B cell (primary cell): ENCODE data around the gene CCIN. TPM values are rescaled to one million over a fixed set of nuclear protein-coding genes. Genes with fewer than 3 reads are reported as not detected.

Experiments used
- ATAC-seq: fragments of 200-7000 bp; cut with Tn5 transposase; one replicate; pipeline ENCODE4 v1.10.0; 2021; ENCODE audit warnings: low read depth, mild to moderate bottlenecking, moderate number of reproducible peaks, moderate library complexity
- CTCF ChIA-PET: fragments of 350-600 bp; sonication (Branson Sonifier 250); formaldehyde crosslinking; loops from one replicate; lab custom pipeline; 2021; ENCODE audit warnings: antibody characterized with exemption, inconsistent platforms; lab: Charles Lee
- POLR2A ChIA-PET: fragments of 350-600 bp; sonication (Branson Sonifier 250); formaldehyde crosslinking; loops from one replicate; lab custom pipeline; 2021; ENCODE audit warnings: antibody characterized with exemption; lab: Charles Lee
- DNase-seq: peaks from one replicate; pipeline ENCODE4 v3.0.0; 2013
- H2AFZ ChIP-seq: 2 replicates; pipeline ENCODE4 v1.6.1; 2012; ENCODE audit warnings: mild to moderate bottlenecking, low read depth, low read length; ENCODE audit not compliant: insufficient read depth, poor library complexity, severe bottlenecking
- H3K27ac ChIP-seq, 2 donors: 1 replicate in 1 of 2; 2 replicates in 1 of 2; pipeline ENCODE4 v1.5.1; 2012 to 2013; ENCODE audit warnings: low read length in 2 of 2, mild to moderate bottlenecking in 2 of 2, moderate library complexity in 1 of 2
- H3K27me3 ChIP-seq, 4 experiments: fragments of 200-600 bp in 1 of 4; sonication (generic) in 1 of 4; replicated peaks in 1 of 4; 1 replicate in 2 of 4; 2 replicates in 2 of 4; pipeline versions ENCODE4 v1.6.1 to v1.7.0; 2013 to 2016; ENCODE audit warnings: low read length in 3 of 4, mild to moderate bottlenecking in 2 of 4, mixed read lengths in 1 of 4, moderate library complexity in 1 of 4; ENCODE audit not compliant: insufficient read depth in 4 of 4, control insufficient read depth in 3 of 4; ENCODE audit errors: control extremely low read depth in 1 of 4
- H3K36me3 ChIP-seq, 2 experiments: replicated peaks in 1 of 2; 1 replicate in 1 of 2; 2 replicates in 1 of 2; pipeline versions ENCODE4 v1.6.1 to v1.7.1; 2013; ENCODE audit warnings: low read length in 1 of 2; ENCODE audit not compliant: insufficient read depth in 2 of 2, control insufficient read depth in 1 of 2; ENCODE audit errors: control extremely low read depth in 1 of 2, extremely low read depth in 1 of 2
- H3K4me1 ChIP-seq, 2 donors: fragments of 200-600 bp in 1 of 2; sonication (generic) in 1 of 2; 1 replicate in 1 of 2; 2 replicates in 1 of 2; pipeline versions ENCODE4 v1.5.1 to v1.6.1; 2013 to 2017; ENCODE audit warnings: low read length in 2 of 2; ENCODE audit not compliant: control insufficient read depth in 2 of 2, insufficient read depth in 2 of 2
- H3K4me2 ChIP-seq: replicated peaks from 2 replicates; pipeline ENCODE3; 2012; ENCODE audit warnings: mild to moderate bottlenecking, low read depth, low read length; ENCODE audit not compliant: poor library complexity, severe bottlenecking
- H3K4me3 ChIP-seq, 5 experiments: fragments of 200-600 bp in 1 of 5; sonication (generic) in 1 of 5; 1 replicate in 3 of 5; 2 replicates in 2 of 5; pipeline versions ENCODE4 v1.5.1 to v1.7.0; 2011 to 2016; ENCODE audit warnings: low read length in 4 of 5, mild to moderate bottlenecking in 4 of 5, low read depth in 2 of 5, control low read depth in 1 of 5, moderate library complexity in 1 of 5; ENCODE audit not compliant: insufficient read depth in 1 of 5; ENCODE audit errors: control extremely low read depth in 1 of 5, extremely low read depth in 1 of 5
- H3K79me2 ChIP-seq: fragments of 200-600 bp; sonication (generic); one replicate; pipeline ENCODE4 v1.6.0; 2016; ENCODE audit warnings: low read length; ENCODE audit not compliant: control insufficient read depth, insufficient read depth
- H3K9ac ChIP-seq: fragments of 200-600 bp; sonication (generic); 2 replicates; pipeline ENCODE4 v1.6.1; 2017; ENCODE audit warnings: mild to moderate bottlenecking, low read length, moderate library complexity
- H3K9me3 ChIP-seq, 3 donors: one replicate each; pipeline versions ENCODE4 v1.6.1 to v1.7.1; 2013; ENCODE audit warnings: low read length in 2 of 3; ENCODE audit not compliant: control insufficient read depth in 2 of 3, insufficient read depth in 1 of 3; ENCODE audit errors: control extremely low read depth in 1 of 3
- H4K20me1 ChIP-seq: 2 replicates; pipeline ENCODE4 v1.6.0; 2012; ENCODE audit warnings: mild to moderate bottlenecking, low read length; ENCODE audit not compliant: insufficient read depth, control insufficient read depth, poor library complexity, severe bottlenecking
- H3K27ac Mint-ChIP-seq: one replicate; pipeline ENCODE4 v1.8.0; 2021; ENCODE audit warnings: mixed read lengths
- H3K27me3 Mint-ChIP-seq: one replicate; pipeline ENCODE4 v1.8.0; 2021; ENCODE audit warnings: mixed read lengths
- H3K4me1 Mint-ChIP-seq: one replicate; pipeline ENCODE4 v1.8.0; 2021; ENCODE audit warnings: mixed read lengths
- H3K4me3 Mint-ChIP-seq: one replicate; pipeline ENCODE4 v1.8.0; 2021; ENCODE audit warnings: mixed read lengths
- H3K9me3 Mint-ChIP-seq: one replicate; pipeline ENCODE4 v1.8.0; 2022; ENCODE audit warnings: mixed read lengths; ENCODE audit not compliant: insufficient read depth
- CTCF ChIP-seq: fragments of 200-600 bp; IDR thresholded peaks from one replicate; pipeline ENCODE4 v1.8.0; 2022; ENCODE audit warnings: antibody characterized with exemption, mild to moderate bottlenecking
- EZH2 ChIP-seq: IDR thresholded peaks from 2 replicates; pipeline ENCODE4 v1.6.1; 2012; ENCODE audit warnings: borderline replicate concordance, low read depth, mild to moderate bottlenecking, moderate library complexity, low read length; ENCODE audit not compliant: insufficient read depth, poor library complexity, severe bottlenecking
- WGBS: methylation state at CpG from one replicate; pipeline ENCODE4 v1.1.5; 2013; ENCODE audit warnings: missing lambda C conversion rate; ENCODE audit not compliant: insufficient coverage; 5-methylcytosine and 5-hydroxymethylcytosine counted together
- intact Hi-C: fragments of 100-400 bp; cut with micrococcal nuclease; formaldehyde crosslinking; loops from one replicate; pipeline ENCODE4 v1.10.0; 2022
- polyA plus RNA-seq: library from polyadenylated mRNA; depleted of rRNA; stranded (reverse); fragments of >200 nt; gene quantifications from 2 replicates; pipeline ENCODE4 v1.2.3, GENCODE V29; 2012
- total RNA-seq, 2 donors: library from RNA; stranded (reverse); fragments of 120-200 nt in 1 of 2; gene quantifications; 1 replicate in 1 of 2; 2 replicates in 1 of 2; pipeline versions ENCODE4 v1.2.3 to v1.2.4, GENCODE V29; 2013 to 2022

Gene CCIN
- total and polyA plus RNA-seq, 2 donors (not counting 1 experiment from before 2014, with no cell fraction given) = 0.15 TPM; not detected in 1

GRCh38 chr9:36213387-36213786 is 44.2 kb downstream of the CCIN start:
- no peak overlapping the region for H3K4me3 ChIP-seq
- DNase-seq (no peak), ATAC-seq (no peak)
- intact Hi-C loops = no loop called here
- TF ChIP-seq EZH2 = no peak
- no peak for TF ChIP-seq CTCF
- H3K27me3 ChIP-seq = no peaks in the 10 kb centered on the region
- H3K4me1 ChIP-seq = no peaks in the 10 kb centered on the region
- H3K9me3 ChIP-seq = no peaks in the 10 kb centered on the region
- H3K27ac ChIP-seq = no peak overlapping the region
- POLR2A ChIA-PET = interaction anchor here (0.6 kb wide), 1 partner anchor 9 kb away, joined by 6 read pairs; no protein-coding TSS in a partner anchor
- H3K36me3 ChIP-seq = peaks cover 0 to 79% of the 10 kb centered on the region in 2 experiments
- 100% methylated on average over 2 of the region's 4 CpGs for WGBS
- H3K4me1 Mint-ChIP-seq = peaks cover 13% of the 10 kb centered on the region
- H3K9ac ChIP-seq = no peak overlapping the region
- no peaks in the 10 kb centered on the region for H3K9me3 Mint-ChIP-seq
- no peak overlapping the region for H3K4me2 ChIP-seq
- no peak overlapping the region for H3K4me3 Mint-ChIP-seq
- CTCF ChIA-PET = interaction anchor here (1.2 kb wide), 1 partner anchor 1179 kb away, joined by 3 read pairs; no protein-coding TSS in a partner anchor
- H3K27me3 Mint-ChIP-seq = no peaks in the 10 kb centered on the region
- no peak overlapping the region for H3K27ac Mint-ChIP-seq
- H2AFZ ChIP-seq = no peak overlapping the region
- peaks cover 47% of the 10 kb centered on the region for H4K20me1 ChIP-seq
- peaks cover 22% of the 10 kb centered on the region for H3K79me2 ChIP-seq

GRCh38 chr9:36213989-36214388 is 44.8 kb downstream of the CCIN start:
- Histone ChIP-seq H2AFZ (no peak overlapping the region), H3K36me3 (peaks cover 0 to 80% of the 10 kb centered on the region in 2 experiments), H3K27ac (no peak overlapping the region), H3K9me3 (no peaks in the 10 kb centered on the region), H3K4me1 (no peaks in the 10 kb centered on the region), H3K4me2 (no peak overlapping the region), H3K4me3 (no peak overlapping the region), H4K20me1 (peaks cover 41% of the 10 kb centered on the region), H3K9ac (no peak overlapping the region), H3K79me2 (peaks cover 16% of the 10 kb centered on the region), H3K27me3 (no peaks in the 10 kb centered on the region)
- no peak for DNase-seq
- no peak overlapping the region for H3K27ac Mint-ChIP-seq
- intact Hi-C loops = no loop called here
- WGBS = 100% methylated on average over 1 of the region's 4 CpGs
- peaks cover 13% of the 10 kb centered on the region for H3K4me1 Mint-ChIP-seq
- H3K27me3 Mint-ChIP-seq = no peaks in the 10 kb centered on the region
- POLR2A ChIA-PET = no interaction called here
- H3K4me3 Mint-ChIP-seq = no peak overlapping the region
- CTCF ChIA-PET = interaction anchor here (1.2 kb wide), 1 partner anchor 1178 kb away, joined by 3 read pairs; no protein-coding TSS in a partner anchor
- no peak for ATAC-seq
- no peaks in the 10 kb centered on the region for H3K9me3 Mint-ChIP-seq
- TF ChIP-seq EZH2 (no peak), CTCF (no peak)
